ENCODE results near the gene DNAJC16.

The DNAJC16 gene

GRCh38 chr1:15624133-15624714, 97.6 kb downstream of the DNAJC16 start:
- no peak for DNase-seq

DNA sequence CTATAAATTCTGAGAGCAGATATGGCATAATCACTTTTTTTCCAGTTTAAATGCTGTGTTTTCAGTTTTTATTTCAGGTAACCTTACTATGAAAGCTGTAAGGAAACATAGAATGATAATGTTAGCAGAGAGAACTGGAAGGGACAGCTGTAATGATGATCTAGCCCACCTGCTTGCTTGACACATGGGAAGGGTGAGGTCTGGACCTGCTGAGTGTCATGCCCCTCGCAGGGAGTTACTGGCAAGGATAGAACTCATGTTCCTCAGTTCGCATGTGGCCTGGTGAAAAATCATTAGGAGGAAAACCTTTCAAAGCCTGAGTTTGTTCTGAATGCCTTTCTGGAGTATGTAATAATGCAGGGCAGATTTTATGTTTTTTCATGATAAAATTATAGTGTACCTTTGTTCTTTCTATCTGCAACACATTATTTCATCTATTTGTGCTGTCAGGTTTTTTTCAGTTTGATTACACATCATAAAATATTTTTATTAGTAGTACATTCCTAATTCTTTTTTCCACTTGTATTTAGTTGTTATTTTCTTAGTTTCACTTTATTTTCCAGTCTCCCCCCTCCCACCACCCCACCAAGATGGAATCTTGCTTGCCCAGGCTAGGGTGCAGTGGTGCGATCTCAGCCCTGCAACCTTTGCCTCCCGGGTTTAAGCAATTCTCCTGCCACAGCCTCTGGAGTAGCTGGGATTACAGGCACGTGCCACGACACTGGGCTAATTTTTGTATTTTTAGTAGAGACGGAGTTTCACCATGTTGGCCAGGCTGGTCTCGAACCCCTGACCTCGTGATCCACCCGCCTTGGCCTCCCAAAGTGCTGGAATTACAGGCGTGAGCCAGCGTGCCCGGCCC, 98.6 kb downstream of the DNAJC16 start:
- no peak for DNase-seq

Measured in suppressor macrophage treated with lipopolysaccharide for 1 hour (primary cell).